Measurements from ENCODE around the gene MYO1B.

MYO1B gene

DNA sequence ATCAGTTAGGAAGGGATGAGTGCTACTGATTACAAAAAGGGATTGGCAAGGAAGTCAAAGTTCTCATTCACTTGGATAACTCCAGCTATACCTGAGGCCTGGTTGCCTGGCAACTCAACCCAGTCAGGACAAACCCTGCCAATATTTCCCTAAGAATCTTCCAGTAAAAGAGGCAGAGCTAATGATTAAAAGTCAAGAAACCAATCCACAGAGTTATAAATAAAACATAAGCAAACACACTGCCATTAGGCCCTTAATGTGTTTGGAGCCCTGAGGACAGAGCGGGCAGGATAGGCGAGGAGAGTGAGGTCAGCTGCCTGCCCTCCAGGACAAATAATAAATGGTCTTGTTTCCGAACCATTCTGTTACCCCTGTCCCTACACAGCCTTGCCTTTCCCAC is 217.2 kb downstream of the MYO1B start:
- no peak for DNase-seq (ENCODE audit: low spot score)

DNA sequence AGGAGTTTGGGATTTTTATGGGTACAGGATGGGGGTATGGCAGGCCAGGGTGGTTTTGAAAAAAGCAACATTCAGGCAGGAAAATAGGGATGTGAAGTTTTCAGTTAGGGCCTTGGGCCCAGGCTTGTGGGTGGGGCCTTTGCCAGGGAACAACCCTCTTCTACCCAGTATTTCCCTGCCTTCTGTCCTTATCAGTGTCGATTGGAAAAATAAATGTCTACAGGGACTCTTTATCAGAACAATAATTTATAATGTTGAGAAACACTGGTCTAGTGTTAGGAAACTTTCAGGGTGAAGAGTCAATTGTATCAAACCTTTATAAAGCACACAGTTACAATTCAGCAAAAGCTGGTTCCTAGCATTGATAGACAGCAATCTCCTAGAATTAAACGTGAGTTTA is 218.6 kb downstream of the MYO1B start:
- DNase-seq (ENCODE audit: low spot score) = no peak

DNA sequence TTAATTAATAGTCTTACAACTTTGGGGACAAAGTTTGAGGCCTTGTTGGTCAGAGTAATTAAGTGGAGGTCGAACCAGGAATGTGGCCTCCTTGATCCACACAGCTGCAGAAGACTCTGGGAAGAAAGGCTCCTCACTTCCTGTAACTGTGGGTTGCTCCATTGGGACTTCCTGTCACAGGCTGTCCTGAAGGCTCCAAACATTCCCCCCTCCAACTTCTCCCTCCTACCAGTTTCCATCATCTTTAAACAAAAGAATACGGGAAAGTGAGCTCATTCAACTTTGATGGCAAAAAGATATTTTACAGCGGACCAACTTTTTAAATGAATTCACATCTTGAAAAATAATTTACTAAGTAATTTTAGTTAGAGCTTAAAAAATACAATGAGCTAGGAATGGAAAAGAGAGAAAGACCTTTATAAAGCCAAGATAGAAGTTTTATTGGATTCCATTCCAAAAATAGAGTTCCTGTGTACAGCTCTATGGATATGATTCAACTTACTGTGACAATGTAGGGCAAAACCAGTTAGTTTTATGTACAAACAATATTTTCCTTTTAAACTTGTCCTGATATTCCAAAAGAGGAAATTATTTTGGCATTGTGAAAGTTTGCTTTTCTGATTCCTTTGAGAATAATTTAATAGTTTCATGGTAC is 220.7 kb downstream of the MYO1B start:
- DNase-seq (ENCODE audit: low spot score) = peak; percentile 32

DNA sequence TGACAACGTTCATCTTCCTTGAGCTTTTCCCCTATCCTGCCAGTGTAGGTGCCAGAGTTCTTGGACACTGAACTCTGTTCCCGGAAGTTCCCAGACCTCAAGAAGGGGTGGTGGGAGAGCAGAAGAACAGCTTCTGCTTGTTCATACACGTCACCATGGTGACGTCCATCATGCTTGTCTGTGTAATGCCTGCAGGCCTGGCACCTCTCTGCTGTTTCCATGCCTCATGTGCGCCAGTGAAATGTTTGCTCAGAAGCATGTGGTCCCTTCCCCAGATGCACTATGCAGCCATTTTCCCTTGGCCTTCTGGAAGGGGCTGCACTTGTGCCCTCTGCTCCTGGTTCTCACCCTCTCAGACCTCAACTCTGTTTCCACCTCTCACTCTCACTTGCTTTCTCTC is 221.9 kb downstream of the MYO1B start:
- DNase-seq (ENCODE audit: low spot score) = no peak

DNA sequence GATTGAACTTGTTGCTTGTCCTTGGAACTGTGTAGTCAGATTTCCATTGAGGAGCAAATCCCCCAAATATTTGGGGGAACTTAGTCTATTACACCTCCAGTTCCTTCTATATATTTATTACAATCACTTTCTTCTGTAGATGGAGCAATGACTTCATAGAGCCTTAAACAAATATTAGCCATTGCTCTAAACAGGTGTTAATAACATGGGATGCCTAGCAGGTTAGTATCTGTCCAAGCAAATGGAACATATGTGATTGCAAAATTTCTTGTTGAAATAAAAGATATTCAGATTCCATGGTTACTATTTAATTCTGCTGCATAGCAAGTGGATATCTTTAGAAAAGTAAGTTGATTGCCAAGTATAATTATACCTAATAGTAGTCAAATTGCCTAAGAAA is 225.1 kb downstream of the MYO1B start:
- DNase-seq (ENCODE audit: low spot score) = no peak

DNA sequence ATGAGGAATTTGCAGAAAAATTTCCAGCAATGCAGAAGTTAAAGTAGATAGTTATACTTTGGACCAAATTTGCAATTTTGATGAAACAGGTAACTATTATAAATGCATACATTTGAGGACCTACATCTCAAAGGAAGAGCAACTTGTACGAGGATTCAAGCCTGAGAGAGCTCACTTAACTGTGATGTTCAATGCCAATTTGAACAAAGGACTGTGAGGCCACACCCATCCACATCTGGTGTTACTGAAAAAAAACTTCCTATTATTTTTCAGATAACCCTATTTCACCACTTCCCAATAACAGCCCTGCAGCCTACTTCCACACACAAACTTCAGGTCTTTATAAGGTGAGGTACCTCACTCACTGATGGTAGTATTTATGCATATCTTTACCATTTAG is 229.3 kb downstream of the MYO1B start:
- no peak for DNase-seq (ENCODE audit: low spot score)
